Activated CD4-positive, alpha-beta T cell treated with anti-CD3 and anti-CD28 coated beads for 1 hour (primary cell): ENCODE data around the gene NTN3.
"Not testable (repeated sequence)": the region's sequence is repeated elsewhere in the genome, so short reads cannot be mapped to it uniquely, and the experiment has no call there.

Experiments
- DNase-seq: peaks from one replicate; pipeline ENCODE4 v3.0.0-alpha.2; 2020

The NTN3 gene

GRCh38 chr16:2466667-2467527, 4.2 kb upstream of the NTN3 start:
- DNase-seq: no peak

GRCh38 chr16:2467528-2468232, 3.4 kb upstream of the NTN3 start:
- DNase-seq: no peak

GRCh38 chr16:2468233-2468724, 2.8 kb upstream of the NTN3 start:
- DNase-seq: no peak

- no peak for DNase-seq
Observed at GRCh38 chr16:2468725-2469398, 2.2 kb upstream of the NTN3 start.

GRCh38 chr16:2469399-2470233, 1.5 kb upstream of the NTN3 start:
- no peak for DNase-seq

GRCh38 chr16:2470234-2470601, 879 bp upstream of the NTN3 start:
- no peak for DNase-seq

- DNase-seq: no peak
Observed at GRCh38 chr16:2470603-2471015, 488 bp upstream of the NTN3 start.

- no peak for DNase-seq
Observed at GRCh38 chr16:2471653-2472487, 773 bp downstream of the NTN3 start.

- DNase-seq: no peak
Observed at GRCh38 chr16:2472488-2472864, 1.4 kb downstream of the NTN3 start.

- no peak for DNase-seq
Observed at GRCh38 chr16:2472885-2473445, 1.9 kb downstream of the NTN3 start.

- no peak for DNase-seq
Observed at GRCh38 chr16:2473446-2473926, 2.4 kb downstream of the NTN3 start.

- peak; percentile 53 for DNase-seq
Observed at GRCh38 chr16:2473999-2474876, 3.1 kb downstream of the NTN3 start.

- DNase-seq: peak; percentile 67
Observed at GRCh38 chr16:2474877-2475412, 3.8 kb downstream of the NTN3 start, which contains the start of gene TBC1D24. Gene TBC1D24, plus strand, starts transcription at chr16:2475127. Its CDS starts 21,022 bp downstream, at chr16:2496149.

GRCh38 chr16:2475413-2476344, 4.6 kb downstream of the NTN3 start:
- peak; percentile 30 for DNase-seq

- DNase-seq: no peak
Observed at GRCh38 chr16:2476345-2476720, 5.2 kb downstream of the NTN3 start.

- no peak for DNase-seq
Observed at GRCh38 chr16:2476741-2477140, 5.6 kb downstream of the NTN3 start.

GRCh38 chr16:2477327-2477726, 6.2 kb downstream of the NTN3 start:
- DNase-seq: no peak

GRCh38 chr16:2478279-2478678, 7.2 kb downstream of the NTN3 start:
- no peak for DNase-seq

- DNase-seq: not testable (repeated sequence)
Observed at GRCh38 chr16:2479996-2480395, 8.9 kb downstream of the NTN3 start.
